Activated T-cell treated with anti-CD3 and anti-CD28 coated beads, Interleukin-2, amount 50 U/mL, for 72 hours (primary cell): Measurements from ENCODE around the gene BDKRB1. TPM values are rescaled to one million over a fixed set of nuclear protein-coding genes. Genes with fewer than 3 reads are reported as not detected.

Experiments
- ATAC-seq, 2 donors: fragments of 150-1000 bp; cut with Tn5 transposase; replicated peaks in 1 of 2; 2 replicates each; pipeline ENCODE4 v1.10.0; 2021; ENCODE audit warnings: moderate library complexity in 2 of 2, mild to moderate bottlenecking in 1 of 2
- DNase-seq, 2 donors: peaks; one replicate each; pipeline ENCODE4 v3.0.0; 2021 to 2022; ENCODE audit warnings: mixed read lengths in 1 of 2
- H3K27ac Mint-ChIP-seq: one replicate; pipeline ENCODE4 v1.8.0; 2022; ENCODE audit warnings: mild to moderate bottlenecking, moderate library complexity, mixed read lengths
- H3K27me3 Mint-ChIP-seq: one replicate; pipeline ENCODE4 v1.8.0; 2022; ENCODE audit warnings: low read depth, mixed read lengths
- H3K36me3 Mint-ChIP-seq, 2 donors: one replicate each; pipeline ENCODE4 v1.8.0; 2022; ENCODE audit warnings: mixed read lengths in 2 of 2, mild to moderate bottlenecking in 1 of 2; ENCODE audit not compliant: insufficient read depth in 2 of 2
- H3K4me1 Mint-ChIP-seq: one replicate; pipeline ENCODE4 v1.8.0; 2022; ENCODE audit warnings: low read depth, mixed read lengths
- H3K4me3 Mint-ChIP-seq, 2 donors: one replicate each; pipeline ENCODE4 v1.8.0; 2022; ENCODE audit warnings: mild to moderate bottlenecking in 2 of 2, mixed read lengths in 2 of 2, moderate library complexity in 2 of 2
- H3K9me3 Mint-ChIP-seq, 2 donors: one replicate each; pipeline ENCODE4 v1.8.0; 2022; ENCODE audit warnings: mixed read lengths in 2 of 2
- total RNA-seq, 2 donors: library from RNA; stranded (reverse); gene quantifications; one replicate each; pipeline ENCODE4 v1.2.3, GENCODE V29; 2022

BDKRB1 gene
- total RNA-seq, 2 donors from 2014 or later: not detected

DNA sequence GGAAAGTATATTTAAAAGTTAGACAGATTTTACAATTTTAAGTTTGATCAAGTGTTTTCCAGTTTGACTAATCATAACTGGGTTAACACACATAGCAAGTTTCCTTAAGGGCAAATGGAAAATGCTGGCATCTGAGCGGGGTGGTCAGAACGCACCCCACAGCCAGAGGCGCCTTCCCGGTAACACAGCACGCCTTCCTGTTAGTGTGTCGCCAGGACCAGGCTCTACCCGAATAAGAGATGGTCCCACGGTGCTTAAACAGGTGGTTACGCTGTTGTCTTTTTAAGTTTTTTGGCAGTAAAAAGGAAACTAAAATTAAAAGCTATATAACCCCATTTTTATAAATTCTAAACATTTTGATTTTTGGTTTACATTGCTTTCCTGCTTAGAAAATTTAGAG, 28.0 kb downstream of the BDKRB1 start:
- H3K4me1 Mint-ChIP-seq: no peaks in the 10 kb centered on the region
- H3K27ac Mint-ChIP-seq: no peak overlapping the region
- H3K4me3 Mint-ChIP-seq: no peak overlapping the region
- ATAC-seq (no peak), DNase-seq (no peak)
- peaks cover 2 to 4% of the 10 kb centered on the region in 2 donors for H3K36me3 Mint-ChIP-seq
- no peaks in the 10 kb centered on the region for H3K9me3 Mint-ChIP-seq
- no peaks in the 10 kb centered on the region for H3K27me3 Mint-ChIP-seq

DNA sequence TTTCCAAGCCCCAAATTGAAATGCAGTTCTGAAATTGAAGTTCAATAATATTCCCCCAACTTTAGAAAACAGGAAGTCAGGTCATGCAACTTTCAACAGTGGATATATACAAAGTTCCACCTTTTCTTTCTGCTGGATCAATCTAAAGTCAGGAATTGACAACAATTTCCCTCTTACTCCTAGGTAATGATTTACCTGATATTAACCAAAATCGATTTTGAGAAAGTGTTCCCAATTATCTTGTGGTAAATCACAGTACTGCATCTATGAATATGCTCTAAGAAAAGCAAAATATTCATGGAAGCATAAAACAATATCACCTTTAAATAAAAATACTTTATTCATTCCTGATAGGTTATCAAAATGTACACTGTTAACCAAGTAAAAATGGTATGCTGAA, 28.4 kb downstream of the BDKRB1 start:
- no peak for DNase-seq
- H3K36me3 Mint-ChIP-seq: peaks cover 2 to 4% of the 10 kb centered on the region in 2 donors
- no peak for ATAC-seq
- no peaks in the 10 kb centered on the region for H3K4me1 Mint-ChIP-seq
- no peak overlapping the region for H3K4me3 Mint-ChIP-seq
- no peaks in the 10 kb centered on the region for H3K27me3 Mint-ChIP-seq
- H3K27ac Mint-ChIP-seq: no peak overlapping the region
- H3K9me3 Mint-ChIP-seq: no peaks in the 10 kb centered on the region

DNA sequence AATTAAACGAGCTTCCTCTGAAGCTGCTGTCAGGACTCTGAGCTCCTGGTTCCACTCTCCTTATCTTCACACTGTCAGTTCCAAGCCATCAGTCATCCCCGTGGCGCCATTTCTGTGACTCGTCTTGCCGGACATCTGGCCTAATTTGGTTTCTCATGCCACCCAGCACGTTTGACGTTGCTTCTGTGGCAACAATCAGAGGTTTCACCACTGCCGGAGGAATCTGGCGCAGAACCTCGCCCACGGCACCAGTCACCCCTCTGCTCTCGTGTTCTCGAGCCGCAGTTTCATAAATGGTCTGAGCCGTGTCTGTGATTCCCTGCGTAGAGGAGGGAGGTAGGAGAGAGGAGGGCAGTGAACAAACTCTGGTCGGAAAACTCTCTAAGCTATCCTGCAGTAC, 29.7 kb downstream of the BDKRB1 start:
- no peaks in the 10 kb centered on the region for H3K9me3 Mint-ChIP-seq
- no peak overlapping the region for H3K27ac Mint-ChIP-seq
- ATAC-seq (no peak), DNase-seq (no peak)
- H3K4me3 Mint-ChIP-seq: no peak overlapping the region
- no peaks in the 10 kb centered on the region for H3K4me1 Mint-ChIP-seq
- H3K36me3 Mint-ChIP-seq: peaks cover 2 to 4% of the 10 kb centered on the region in 2 donors
- no peaks in the 10 kb centered on the region for H3K27me3 Mint-ChIP-seq

DNA sequence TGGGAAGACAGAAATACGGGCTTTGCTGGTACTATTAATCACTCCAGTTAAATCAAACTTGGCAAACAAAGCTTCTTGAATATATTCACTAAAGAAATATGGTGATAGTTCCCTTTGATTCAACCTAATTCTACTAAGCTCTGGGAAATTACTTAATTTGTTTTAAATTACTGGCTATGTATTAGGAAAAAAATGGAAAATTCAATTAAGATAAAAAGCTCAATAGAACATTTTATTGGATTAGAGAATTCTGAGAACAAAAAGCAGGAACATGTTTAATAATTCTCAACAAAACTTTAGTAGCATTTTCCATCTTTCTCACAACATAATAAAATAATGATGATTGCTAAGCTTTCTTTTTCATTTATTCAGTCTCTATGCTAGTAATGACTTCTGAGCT, 30.2 kb downstream of the BDKRB1 start:
- H3K4me3 Mint-ChIP-seq: no peak overlapping the region
- no peaks in the 10 kb centered on the region for H3K9me3 Mint-ChIP-seq
- no peaks in the 10 kb centered on the region for H3K4me1 Mint-ChIP-seq
- H3K27ac Mint-ChIP-seq: no peak overlapping the region
- peaks cover 2 to 6% of the 10 kb centered on the region in 2 donors for H3K36me3 Mint-ChIP-seq
- ATAC-seq: no peak
- H3K27me3 Mint-ChIP-seq: no peaks in the 10 kb centered on the region
- no peak for DNase-seq

DNA sequence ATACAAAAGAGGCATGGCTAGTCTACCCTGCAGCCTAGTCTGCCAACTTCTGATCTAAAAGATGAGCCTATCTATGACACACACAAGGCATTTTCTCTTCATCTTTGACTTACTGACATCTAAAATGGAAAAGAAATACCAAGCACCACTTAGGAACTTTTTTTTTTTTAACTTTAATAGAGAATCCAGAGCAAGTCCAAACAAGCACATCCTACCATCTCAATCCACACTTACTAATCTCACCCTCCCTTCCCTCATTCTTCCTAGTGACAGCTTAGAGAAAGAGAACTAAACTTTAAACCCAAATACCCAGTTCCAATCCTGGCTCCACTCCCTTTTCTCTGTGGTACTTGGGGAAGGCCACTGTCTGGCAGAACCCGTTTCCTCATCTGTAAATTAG, 31.8 kb downstream of the BDKRB1 start:
- ATAC-seq: no peak
- H3K4me3 Mint-ChIP-seq: no peak overlapping the region
- no peak overlapping the region for H3K27ac Mint-ChIP-seq

DNA sequence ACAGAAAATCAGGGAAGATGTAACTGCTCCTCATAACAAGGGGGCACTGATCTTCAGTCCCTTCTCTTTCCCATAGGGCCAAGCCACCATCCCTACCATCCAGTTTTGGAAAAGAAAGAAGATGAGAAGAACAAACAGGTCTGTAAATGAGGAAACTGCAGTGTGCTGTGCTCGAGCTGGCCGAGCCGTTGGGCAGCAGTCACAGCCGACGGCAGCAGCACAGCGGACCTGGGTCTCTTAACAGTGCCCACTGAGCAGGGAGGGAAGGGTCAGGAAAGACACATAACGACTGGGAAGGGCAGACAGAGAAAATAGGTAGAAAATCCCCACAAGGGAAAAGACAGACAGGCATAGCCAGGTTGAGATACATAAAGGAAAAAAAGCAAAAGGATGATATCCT, 38.2 kb downstream of the BDKRB1 start:
- Mint-ChIP-seq H3K27me3 (no peaks in the 10 kb centered on the region), H3K27ac (no peak overlapping the region), H3K4me3 (no peak overlapping the region), H3K36me3 (peaks cover 0 to 8% of the 10 kb centered on the region in 2 donors), H3K9me3 (no peaks in the 10 kb centered on the region), H3K4me1 (no peaks in the 10 kb centered on the region)
- ATAC-seq (no peak), DNase-seq (no peak)

More for the DNA sequence above, 31.8 kb downstream of the BDKRB1 start:
- Mint-ChIP-seq H3K4me1 (no peaks in the 10 kb centered on the region), H3K9me3 (no peaks in the 10 kb centered on the region), H3K36me3 (peaks cover 2 to 9% of the 10 kb centered on the region in 2 donors), H3K27me3 (no peaks in the 10 kb centered on the region)
- no peak for DNase-seq

DNA sequence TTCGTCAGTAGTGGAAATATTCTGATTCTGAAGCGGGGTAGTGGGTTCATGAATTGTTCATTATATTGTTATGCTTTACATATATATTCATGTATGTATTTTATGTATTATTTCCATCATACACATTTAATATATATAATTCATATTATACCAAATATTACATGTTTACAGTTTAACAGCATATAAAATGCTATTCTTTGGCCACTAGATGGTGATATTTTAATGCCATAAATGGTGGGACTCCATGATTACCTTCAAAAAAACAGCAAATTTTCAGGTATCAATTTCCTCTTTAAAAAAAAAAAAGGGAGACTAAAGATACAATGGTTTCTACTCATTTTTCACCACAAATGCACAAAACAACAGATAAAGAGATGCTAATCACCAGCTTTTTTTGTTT, 41.0 kb downstream of the BDKRB1 start:
- Mint-ChIP-seq H3K27me3 (no peaks in the 10 kb centered on the region), H3K36me3 (peaks cover 0 to 3% of the 10 kb centered on the region in 2 donors), H3K27ac (no peak overlapping the region), H3K4me3 (no peak overlapping the region), H3K9me3 (no peaks in the 10 kb centered on the region), H3K4me1 (no peaks in the 10 kb centered on the region)
- ATAC-seq (no peak), DNase-seq (no peak)

DNA sequence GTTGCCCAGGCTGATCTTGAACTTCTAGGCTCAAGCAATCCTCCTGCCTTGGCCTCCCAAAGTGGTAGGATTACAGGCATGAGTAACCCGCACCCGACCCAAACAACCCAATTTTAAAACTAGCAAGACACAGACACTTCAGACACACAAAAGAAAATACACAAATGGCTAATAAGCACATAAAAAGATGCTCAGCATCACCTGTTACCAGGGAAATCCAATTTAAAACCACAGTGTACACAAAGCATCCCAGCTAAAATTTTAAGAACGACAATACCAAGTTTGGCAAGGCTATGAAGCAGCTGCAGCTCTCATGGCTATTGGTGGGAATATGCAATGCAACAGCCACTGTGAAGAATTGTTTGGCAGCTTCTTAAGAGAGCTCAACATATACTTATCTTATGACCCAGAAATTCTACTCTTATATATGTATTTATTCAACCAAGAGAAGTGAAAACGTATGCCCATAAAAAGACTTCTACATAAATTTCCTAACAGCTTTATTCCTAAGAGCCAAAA, 42.0 kb downstream of the BDKRB1 start:
- Mint-ChIP-seq H3K27ac (no peak overlapping the region), H3K27me3 (no peaks in the 10 kb centered on the region), H3K4me1 (no peaks in the 10 kb centered on the region), H3K9me3 (no peaks in the 10 kb centered on the region), H3K36me3 (peaks cover 0 to 3% of the 10 kb centered on the region in 2 donors), H3K4me3 (no peak overlapping the region)
- DNase-seq: no peak
- ATAC-seq: no peak

DNA sequence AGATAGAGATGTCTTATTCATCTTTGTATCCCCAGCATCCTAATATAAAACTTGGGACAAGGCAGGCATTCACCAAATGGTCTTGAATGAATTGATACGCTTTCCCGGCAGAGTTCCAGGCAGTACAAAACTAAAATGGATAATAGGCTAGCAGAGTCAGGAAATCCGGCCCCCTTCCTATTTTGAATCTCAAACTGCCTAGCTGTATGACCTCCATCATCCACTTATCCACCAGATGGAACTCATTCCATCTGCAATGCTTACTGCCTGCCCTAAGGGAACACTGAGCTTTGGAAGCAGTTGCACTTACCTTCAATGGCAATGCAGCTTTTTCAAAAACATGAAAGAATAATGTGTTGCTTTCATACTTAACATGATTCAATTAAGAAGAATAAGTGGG, 43.4 kb downstream of the BDKRB1 start:
- no peak for ATAC-seq
- H3K27me3 Mint-ChIP-seq: no peaks in the 10 kb centered on the region
- H3K4me3 Mint-ChIP-seq: no peak overlapping the region
- no peaks in the 10 kb centered on the region for H3K4me1 Mint-ChIP-seq
- no peak for DNase-seq
- H3K9me3 Mint-ChIP-seq: no peaks in the 10 kb centered on the region
- H3K36me3 Mint-ChIP-seq: no peaks in the 10 kb centered on the region
- no peak overlapping the region for H3K27ac Mint-ChIP-seq

DNA sequence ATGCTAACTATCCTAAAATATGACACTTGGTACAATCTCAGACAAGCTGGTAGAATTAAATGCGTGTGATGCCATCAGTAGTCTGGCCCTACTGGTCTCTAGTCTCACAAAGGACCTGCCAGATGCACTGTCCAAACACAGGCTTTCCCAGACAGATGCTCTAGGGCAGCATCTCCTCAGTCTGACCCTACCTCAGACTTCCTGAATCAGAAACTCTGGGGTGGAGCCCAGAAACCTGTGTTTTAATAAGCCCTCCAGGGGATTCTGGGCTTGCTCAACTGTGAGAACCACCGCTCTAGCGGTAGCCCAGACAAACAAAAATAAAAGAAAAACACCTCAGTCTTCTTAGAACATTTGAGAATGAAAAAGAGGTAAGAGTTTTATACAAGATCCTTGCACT, 48.0 kb downstream of the BDKRB1 start:
- ATAC-seq (no peak), DNase-seq (no peak)
- H3K4me1 Mint-ChIP-seq: no peaks in the 10 kb centered on the region
- no peak overlapping the region for H3K4me3 Mint-ChIP-seq
- H3K27me3 Mint-ChIP-seq: no peaks in the 10 kb centered on the region
- H3K36me3 Mint-ChIP-seq: peaks cover 4 to 9% of the 10 kb centered on the region in 2 donors
- no peaks in the 10 kb centered on the region for H3K9me3 Mint-ChIP-seq
- H3K27ac Mint-ChIP-seq: no peak overlapping the region

DNA sequence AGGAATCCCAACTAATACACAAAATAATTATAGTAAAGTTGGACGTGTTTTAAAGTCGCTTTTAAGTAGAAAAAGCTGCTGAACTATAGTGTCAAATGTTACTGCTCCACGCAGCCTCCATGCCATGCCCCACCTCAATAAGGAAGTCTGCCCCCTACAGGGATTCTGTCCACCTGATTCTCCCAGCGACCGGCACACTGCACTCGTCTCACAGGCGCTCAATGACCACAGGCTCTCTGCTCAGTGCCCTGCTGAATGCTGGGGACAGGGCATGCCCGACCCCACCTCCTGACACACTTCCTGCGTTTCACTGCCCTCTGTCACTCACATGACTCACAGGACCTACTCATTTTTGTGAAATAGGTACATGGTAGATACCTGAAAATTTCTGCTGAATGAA, 48.9 kb downstream of the BDKRB1 start:
- Mint-ChIP-seq H3K9me3 (no peaks in the 10 kb centered on the region), H3K36me3 (peaks cover 4 to 19% of the 10 kb centered on the region in 2 donors), H3K27me3 (no peaks in the 10 kb centered on the region), H3K27ac (no peak overlapping the region), H3K4me1 (no peaks in the 10 kb centered on the region), H3K4me3 (no peak overlapping the region)
- ATAC-seq (no peak), DNase-seq (no peak)

DNA sequence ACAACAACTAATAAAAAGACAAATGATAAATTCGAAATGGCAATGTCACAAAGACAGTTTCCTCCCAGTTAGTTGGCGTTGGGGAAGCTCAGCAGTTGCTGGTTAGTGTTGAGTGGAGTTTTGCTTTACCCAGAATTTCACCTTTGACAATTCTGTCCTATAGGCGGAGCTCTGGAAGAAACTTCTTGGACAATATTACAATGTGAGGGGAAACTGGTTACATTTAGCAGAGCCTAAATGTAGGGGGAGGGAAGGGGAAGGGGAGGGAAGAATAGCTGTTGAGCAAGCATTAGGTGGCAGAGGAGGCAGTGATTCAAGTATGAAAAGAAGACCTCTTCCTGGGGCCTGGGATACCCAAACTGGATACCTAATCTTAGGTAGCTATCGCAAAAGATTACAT, 51.4 kb downstream of the BDKRB1 start:
- DNase-seq: no peak
- no peak for ATAC-seq
- no peak overlapping the region for H3K4me3 Mint-ChIP-seq
- H3K36me3 Mint-ChIP-seq: peaks cover 4 to 24% of the 10 kb centered on the region in 2 donors
- H3K4me1 Mint-ChIP-seq: no peaks in the 10 kb centered on the region
- no peaks in the 10 kb centered on the region for H3K27me3 Mint-ChIP-seq
- no peaks in the 10 kb centered on the region for H3K9me3 Mint-ChIP-seq
- H3K27ac Mint-ChIP-seq: no peak overlapping the region

DNA sequence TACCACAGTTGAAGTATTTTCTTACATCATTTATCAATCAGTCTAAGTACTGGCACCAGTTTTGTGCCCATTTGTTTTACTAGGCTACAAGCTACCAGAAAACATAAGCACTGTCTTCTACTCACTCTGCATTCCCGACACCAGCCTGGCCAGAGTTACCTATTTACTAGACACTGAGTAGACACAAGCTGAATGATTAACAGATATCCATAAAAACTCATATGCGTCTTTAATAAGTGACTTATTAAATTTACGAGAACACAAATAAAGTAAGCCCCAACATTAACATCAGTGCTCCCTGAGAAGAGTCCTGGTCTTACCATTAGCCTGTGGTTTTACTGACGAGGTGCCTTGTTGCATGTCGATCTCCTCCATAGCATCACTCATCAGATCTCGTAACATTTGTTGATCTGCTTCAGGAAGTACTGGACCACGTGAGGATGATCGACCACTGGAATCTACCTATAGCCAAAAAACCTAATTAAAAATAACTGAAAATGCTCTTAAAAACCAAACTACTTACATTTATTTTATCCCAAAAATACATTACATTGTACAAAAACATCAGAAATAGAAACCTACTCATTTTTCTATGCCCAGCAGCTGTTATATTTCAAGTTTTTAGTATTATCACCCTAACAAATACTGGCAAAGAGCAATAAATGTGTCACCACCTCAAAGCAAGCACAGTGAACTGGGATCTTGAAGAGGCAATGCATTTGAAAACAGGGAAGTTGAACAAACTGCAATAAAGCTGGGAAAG, 53.3 kb downstream of the BDKRB1 start:
- Mint-ChIP-seq H3K27ac (peak overlapping the region; percentile 35), H3K4me1 (no peaks in the 10 kb centered on the region), H3K36me3 (peaks cover 4 to 30% of the 10 kb centered on the region in 2 donors), H3K9me3 (no peaks in the 10 kb centered on the region), H3K27me3 (no peaks in the 10 kb centered on the region), H3K4me3 (no peak overlapping the region)
- DNase-seq: no peak
- ATAC-seq: no peak

DNA sequence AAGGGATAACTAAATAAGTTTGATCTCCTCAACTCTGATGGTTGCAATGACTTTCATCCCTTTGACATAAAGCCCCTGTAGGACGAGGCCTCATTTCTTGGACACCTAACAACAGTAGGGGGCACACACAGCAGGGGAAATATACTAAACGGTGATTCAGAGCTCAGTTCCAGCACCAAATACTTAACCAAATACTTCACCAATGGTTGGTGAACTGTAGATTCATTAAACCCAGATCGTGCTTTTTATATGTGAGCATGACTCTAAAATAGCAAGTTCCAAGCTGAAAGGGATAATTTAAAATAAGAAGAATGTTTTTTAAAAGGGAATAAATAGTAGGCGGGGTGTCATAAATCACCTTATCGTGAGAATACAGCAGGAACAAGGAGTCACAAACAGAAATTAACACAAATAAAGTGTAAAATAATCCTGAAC, 53.9 kb downstream of the BDKRB1 start:
- Mint-ChIP-seq H3K4me3 (no peak overlapping the region), H3K9me3 (no peaks in the 10 kb centered on the region), H3K4me1 (no peaks in the 10 kb centered on the region), H3K27ac (peak overlapping the region; percentile 38), H3K36me3 (peaks cover 4 to 30% of the 10 kb centered on the region in 2 donors), H3K27me3 (no peaks in the 10 kb centered on the region)
- DNase-seq: no peak
- ATAC-seq: no peak
